AG10803 (cell line): ENCODE results near the gene B3GNT2.
"Not testable (repeated sequence)": the region's sequence is repeated elsewhere in the genome, so short reads cannot be mapped to it uniquely, and the experiment has no call there.

ENCODE experiments used
- DNase-seq: peaks from one replicate; pipeline ENCODE4 v3.0.0; 2010; ENCODE audit warnings: low read depth
- H3K4me3 ChIP-seq: 2 replicates; pipeline ENCODE4 v1.5.1; 2011; ENCODE audit warnings: mild to moderate bottlenecking, low read length, control low read depth
- TF ChIP-seq, protein P1 (sequence below): conservative IDR thresholded peaks from 2 replicates; pipeline ENCODE4 v1.5.1; 2011; ENCODE audit warnings: mild to moderate bottlenecking, low read length, control low read depth, inconsistent platforms

The B3GNT2 gene

DNA sequence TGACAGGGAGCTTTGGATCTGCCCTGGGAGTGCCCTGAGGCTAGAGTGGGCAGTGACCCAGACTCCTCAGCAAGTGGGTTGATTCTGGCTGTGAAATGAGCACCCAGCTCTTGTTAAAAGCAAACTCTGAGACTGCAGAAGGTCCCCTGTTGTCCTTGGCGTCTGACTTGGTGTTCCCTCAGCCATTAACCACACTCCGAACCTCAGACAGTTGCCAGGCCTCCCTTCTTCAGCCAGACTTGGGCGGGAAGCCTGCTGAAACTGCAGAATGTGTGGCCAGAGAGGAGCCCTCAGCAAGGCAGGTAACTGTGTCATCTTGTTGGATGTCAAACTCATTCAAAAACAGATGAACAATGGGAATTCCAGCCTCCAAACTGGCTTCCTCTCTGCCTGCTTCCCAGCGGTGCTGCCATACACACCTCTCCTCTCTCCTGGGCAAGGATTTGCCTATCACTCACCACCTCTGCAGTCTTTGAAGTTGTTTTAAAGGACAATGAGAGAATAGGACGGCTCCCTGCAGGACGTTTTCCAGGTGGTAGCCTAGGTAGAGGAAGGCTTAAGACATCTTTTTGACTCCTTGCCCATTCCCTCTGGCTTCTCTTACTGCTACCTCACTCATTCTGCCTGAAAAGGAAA, 38.9 kb upstream of the B3GNT2 start:
- TF ChIP-seq, protein P1, sequence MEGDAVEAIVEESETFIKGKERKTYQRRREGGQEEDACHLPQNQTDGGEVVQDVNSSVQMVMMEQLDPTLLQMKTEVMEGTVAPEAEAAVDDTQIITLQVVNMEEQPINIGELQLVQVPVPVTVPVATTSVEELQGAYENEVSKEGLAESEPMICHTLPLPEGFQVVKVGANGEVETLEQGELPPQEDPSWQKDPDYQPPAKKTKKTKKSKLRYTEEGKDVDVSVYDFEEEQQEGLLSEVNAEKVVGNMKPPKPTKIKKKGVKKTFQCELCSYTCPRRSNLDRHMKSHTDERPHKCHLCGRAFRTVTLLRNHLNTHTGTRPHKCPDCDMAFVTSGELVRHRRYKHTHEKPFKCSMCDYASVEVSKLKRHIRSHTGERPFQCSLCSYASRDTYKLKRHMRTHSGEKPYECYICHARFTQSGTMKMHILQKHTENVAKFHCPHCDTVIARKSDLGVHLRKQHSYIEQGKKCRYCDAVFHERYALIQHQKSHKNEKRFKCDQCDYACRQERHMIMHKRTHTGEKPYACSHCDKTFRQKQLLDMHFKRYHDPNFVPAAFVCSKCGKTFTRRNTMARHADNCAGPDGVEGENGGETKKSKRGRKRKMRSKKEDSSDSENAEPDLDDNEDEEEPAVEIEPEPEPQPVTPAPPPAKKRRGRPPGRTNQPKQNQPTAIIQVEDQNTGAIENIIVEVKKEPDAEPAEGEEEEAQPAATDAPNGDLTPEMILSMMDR, result no peak

DNA sequence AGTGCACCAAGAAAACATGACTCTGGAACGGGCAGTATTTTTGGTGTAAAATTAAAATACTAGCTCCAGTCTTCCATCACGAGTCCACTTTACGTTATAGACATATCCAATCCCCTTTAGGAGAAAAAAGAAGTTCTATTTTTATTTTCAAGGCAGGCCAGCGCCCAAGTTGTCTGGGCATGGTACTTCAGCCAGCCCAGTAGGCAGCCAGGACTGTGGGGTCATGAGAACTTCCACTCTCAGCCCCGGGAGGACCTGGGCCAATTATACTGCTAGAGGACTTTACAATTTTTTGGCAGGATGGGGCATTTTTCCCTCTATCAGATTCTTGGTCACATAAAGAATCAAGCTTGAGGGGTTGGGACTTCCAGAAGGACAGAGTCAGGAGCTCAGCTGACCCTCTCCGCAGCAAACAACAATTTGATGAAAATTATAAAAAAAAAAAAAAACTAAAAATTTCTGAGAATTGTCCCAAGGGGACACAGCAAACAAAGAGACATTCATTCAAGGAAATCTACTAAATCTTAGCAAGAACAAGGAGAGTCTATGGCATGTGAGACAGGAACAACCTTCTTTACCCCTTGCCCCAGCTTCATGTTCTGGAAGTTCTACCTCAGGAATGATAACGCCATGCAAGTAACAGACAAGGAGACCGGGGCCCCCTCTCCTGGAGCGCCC, 37.3 kb upstream of the B3GNT2 start:
- TF ChIP-seq, protein P1, result no peak

More for the DNA sequence above, 38.9 kb upstream of the B3GNT2 start:
- H3K4me3 ChIP-seq, result no peak overlapping the region
- DNase-seq, result no peak

DNA sequence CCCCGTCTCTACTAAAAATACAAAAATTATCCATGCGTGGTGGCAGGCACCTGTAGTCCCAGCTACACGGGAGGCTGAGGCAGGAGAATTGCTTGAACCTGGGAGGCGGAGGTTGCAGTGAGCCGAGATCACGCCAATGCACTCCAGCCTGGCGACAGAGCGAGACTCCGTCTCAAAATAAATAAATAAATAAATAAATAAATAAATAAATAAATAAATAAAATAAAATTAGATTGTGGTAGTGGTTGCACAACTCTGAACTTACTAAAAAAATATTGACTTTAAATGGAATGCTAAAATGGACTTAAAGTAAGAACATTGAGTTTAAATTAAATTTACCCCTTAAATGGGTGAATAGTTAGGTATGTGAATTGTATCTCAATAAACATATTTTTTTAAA, 35.2 kb upstream of the B3GNT2 start:
- H3K4me3 ChIP-seq, DNase-seq: not testable (repeated sequence)

More for the DNA sequence above, 37.3 kb upstream of the B3GNT2 start:
- DNase-seq, result no peak
- no peak overlapping the region for H3K4me3 ChIP-seq

DNA sequence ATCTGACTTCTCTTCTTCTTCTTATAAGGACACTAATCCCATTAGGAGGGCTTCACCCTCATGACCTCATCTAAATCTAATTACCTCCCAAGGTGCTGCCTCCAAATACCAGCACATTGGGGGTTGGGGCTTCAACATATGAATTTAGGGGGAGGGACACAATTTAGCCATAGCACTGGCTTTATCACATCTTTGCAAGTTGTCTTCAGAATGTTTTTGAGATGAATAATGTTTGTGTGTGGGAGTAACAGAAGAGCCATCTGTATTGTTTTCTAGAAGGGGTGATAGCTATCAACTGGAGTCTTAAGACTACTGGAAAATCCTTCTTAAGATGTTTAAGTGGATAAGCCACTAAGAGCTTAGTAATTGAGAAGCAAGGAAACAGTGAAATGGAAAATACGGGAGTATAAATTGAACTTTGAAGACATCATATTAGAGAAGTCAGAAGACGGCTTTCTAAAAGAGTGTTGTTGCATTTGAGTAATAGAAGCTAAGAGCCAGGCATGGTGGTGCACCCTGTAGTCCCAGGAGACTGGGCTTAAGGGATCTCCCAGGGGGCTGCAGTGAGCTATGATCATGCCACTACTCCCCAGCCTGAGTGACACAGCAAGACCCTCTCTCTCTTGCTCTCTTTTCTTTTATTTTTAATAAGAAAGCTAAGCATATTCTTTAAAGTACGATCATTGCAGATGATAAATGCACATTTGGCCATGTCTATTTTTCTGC, 32.6 kb upstream of the B3GNT2 start:
- H3K4me3 ChIP-seq, result no peak overlapping the region
- TF ChIP-seq, protein P1, result no peak
- DNase-seq, result no peak

DNA sequence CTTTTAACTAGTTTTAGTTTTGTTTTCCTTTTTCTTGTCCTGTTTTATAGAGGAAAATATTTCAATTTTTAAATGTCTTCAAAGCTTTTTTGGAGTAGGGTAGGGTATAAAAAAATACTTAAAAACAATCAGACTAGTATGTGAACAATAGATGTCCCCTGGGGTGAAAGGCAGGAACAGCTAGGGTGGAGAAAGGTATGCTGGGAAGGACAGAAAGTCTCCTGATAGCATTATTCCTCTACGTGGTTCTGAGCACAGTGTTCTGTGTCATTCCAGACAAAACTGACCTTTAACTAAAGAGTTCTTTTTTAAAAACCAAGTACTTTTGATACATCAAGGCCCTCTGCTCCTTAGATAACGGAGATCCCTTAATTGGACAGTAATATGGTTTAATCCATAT, 32.1 kb upstream of the B3GNT2 start:
- H3K4me3 ChIP-seq, result no peak overlapping the region
- TF ChIP-seq, protein P1, result no peak
- DNase-seq, result no peak

DNA sequence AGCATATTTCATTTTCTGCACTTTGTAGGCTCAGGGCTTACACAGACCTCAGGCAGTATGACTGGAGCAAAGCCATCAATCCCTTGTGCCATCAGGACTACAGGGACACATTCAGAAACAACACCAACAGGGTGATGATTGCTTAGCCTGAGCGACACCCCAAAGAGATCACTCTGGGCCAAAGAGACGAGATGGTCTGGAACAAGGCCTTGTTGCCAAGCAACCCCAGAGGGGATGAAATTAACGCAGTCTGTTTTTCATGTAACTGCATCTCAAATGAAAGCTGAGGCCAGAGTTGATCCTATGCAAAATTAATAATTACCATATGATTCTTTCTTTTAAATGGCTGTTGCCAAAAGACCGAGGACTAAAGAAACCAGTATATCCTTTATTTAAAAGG, 20.2 kb upstream of the B3GNT2 start:
- no peak overlapping the region for H3K4me3 ChIP-seq
- DNase-seq, result no peak
- TF ChIP-seq, protein P1, result no peak

DNA sequence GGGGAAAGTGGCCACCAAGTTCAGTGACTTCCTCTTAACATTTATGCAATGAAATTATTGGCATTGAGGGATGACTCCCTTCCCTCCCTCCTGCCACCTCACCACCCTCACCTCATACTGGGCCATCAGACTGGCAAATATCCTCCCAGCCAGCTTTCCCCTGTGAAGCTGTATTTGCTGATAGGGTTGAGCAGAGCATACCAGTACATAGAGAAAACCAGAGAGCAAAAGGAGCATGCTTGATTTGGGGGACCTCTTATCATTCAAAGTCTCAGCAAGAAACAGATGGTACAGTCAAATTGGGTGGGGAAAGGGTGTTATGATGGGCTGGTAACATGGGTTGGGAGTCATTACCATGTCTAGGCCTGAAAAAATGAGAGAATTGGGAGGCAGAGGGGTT, 19.1 kb upstream of the B3GNT2 start:
- DNase-seq, result no peak
- TF ChIP-seq, protein P1, result no peak
- no peak overlapping the region for H3K4me3 ChIP-seq
